Testis (tissue), 3 donors: ENCODE data around the gene DRC3. TPM values are rescaled to one million over a fixed set of nuclear protein-coding genes. Genes with fewer than 3 reads are reported as not detected.

Experiments used
- DNase-seq: peaks from one replicate; pipeline ENCODE4 v3.0.0-alpha.2; 2019
- H3K27ac ChIP-seq, 2 donors: fragments of 200-600 bp; sonication (generic); one replicate each; pipeline ENCODE4 v1.5.1; 2019
- H3K27me3 ChIP-seq: fragments of 200-600 bp; sonication (generic); one replicate; pipeline ENCODE4 v1.5.1; 2019
- H3K36me3 ChIP-seq: fragments of 200-600 bp; sonication (generic); one replicate; pipeline ENCODE4 v1.5.1; 2017; ENCODE audit warnings: low read depth; ENCODE audit errors: missing control alignments
- H3K4me1 ChIP-seq: fragments of 200-600 bp; sonication (generic); one replicate; pipeline ENCODE4 v1.5.1; 2019
- H3K4me3 ChIP-seq, 2 donors: fragments of 200-600 bp; sonication (generic); one replicate each; pipeline ENCODE4 v1.5.1; 2017 to 2019
- H3K9me3 ChIP-seq: fragments of 200-600 bp; sonication (generic); one replicate; pipeline ENCODE4 v1.5.1; 2017
- POLR2A ChIP-seq: fragments of 450-650 bp; IDR thresholded peaks from one replicate; pipeline ENCODE4 v1.6.1; 2017; ENCODE audit warnings: antibody characterized with exemption, mild to moderate bottlenecking, moderate library complexity
- WGBS, 2 donors: methylation state at CpG; one replicate each; pipeline ENCODE4 v1.1.5; 2018; 5-methylcytosine and 5-hydroxymethylcytosine counted together
- intact Hi-C: fragments of 100-400 bp; cut with DNase I; formaldehyde crosslinking; loops from one replicate; pipeline ENCODE4 v1.15.1; 2023; ENCODE audit warnings: low total_unique reads
- polyA plus RNA-seq: library from polyadenylated mRNA; stranded (reverse); fragments of 350-450 nt; fragmentation: Illumina TruSeq; extraction: RNeasy Lipid Tissue Mini Kit (QIAGEN cat#74804); gene quantifications from one replicate; pipeline ENCODE4 v1.2.3, GENCODE V29; 2014; ENCODE audit warnings: low read depth, low replicate concordance; ENCODE audit not compliant: insufficient read depth
- total RNA-seq, 2 donors: library from RNA; depleted of rRNA; stranded (reverse); fragments of >200 nt; gene quantifications; one replicate each; pipeline ENCODE4 v1.2.3, GENCODE V29; 2016
- TF ChIP-seq, protein P1 (sequence below), 3 experiments: fragments of 450-650 bp in 2 of 3; fragments of 200-600 bp in 1 of 3; sonication (generic) in 1 of 3; IDR thresholded peaks; one replicate each; pipeline ENCODE4 v1.5.1; 2016 to 2019; ENCODE audit warnings: antibody characterized with exemption in 3 of 3, mild to moderate bottlenecking in 2 of 3, moderate library complexity in 1 of 3

DRC3 gene
- total and polyA plus RNA-seq, 3 donors from 2014 or later, result 21.6 to 57.4 (median 22.1) TPM

GRCh38 chr17:17957584-17957916 is 15.1 kb upstream of the DRC3 start:
- no peak for DNase-seq
- TF ChIP-seq, protein P1, sequence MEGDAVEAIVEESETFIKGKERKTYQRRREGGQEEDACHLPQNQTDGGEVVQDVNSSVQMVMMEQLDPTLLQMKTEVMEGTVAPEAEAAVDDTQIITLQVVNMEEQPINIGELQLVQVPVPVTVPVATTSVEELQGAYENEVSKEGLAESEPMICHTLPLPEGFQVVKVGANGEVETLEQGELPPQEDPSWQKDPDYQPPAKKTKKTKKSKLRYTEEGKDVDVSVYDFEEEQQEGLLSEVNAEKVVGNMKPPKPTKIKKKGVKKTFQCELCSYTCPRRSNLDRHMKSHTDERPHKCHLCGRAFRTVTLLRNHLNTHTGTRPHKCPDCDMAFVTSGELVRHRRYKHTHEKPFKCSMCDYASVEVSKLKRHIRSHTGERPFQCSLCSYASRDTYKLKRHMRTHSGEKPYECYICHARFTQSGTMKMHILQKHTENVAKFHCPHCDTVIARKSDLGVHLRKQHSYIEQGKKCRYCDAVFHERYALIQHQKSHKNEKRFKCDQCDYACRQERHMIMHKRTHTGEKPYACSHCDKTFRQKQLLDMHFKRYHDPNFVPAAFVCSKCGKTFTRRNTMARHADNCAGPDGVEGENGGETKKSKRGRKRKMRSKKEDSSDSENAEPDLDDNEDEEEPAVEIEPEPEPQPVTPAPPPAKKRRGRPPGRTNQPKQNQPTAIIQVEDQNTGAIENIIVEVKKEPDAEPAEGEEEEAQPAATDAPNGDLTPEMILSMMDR (IDR thresholded peaks at IDR 0.05), result no peak
- TF ChIP-seq POLR2A, result no peak
- Histone ChIP-seq H3K27me3 (no peaks in the 10 kb centered on the region), H3K27ac (peak overlapping the region in 1 of 2 donors; percentile 26), H3K4me3 (no peak overlapping the region), H3K36me3 (no peaks in the 10 kb centered on the region), H3K9me3 (no peaks in the 10 kb centered on the region), H3K4me1 (peaks cover 26% of the 10 kb centered on the region)
- intact Hi-C loops, result no loop called here
- 89 to 91% methylated on average over 7 of the region's 7 CpGs for WGBS, 2 donors

DNA sequence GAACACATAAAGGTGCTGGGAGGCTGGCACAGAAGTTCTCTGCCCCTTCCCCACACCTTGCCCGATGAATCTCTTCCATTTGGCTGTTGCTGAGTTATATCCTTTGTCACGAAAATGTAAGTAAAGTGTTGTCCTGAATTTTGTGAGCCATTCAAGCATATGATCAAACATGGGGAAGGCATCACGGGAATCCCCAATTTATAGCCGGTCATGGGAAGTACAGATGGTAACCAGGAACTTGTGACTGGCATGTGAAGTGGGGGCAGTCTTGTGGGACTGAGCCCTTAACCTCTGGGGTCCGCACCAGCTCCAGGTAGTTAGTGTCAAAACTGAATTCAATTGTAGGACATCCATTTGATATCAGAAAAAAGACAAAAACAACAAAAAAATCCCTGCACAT is 13.7 kb upstream of the DRC3 start:
- peaks cover 32% of the 10 kb centered on the region for H3K4me1 ChIP-seq
- WGBS, 2 donors, result 84 to 92% methylated on average over 5 of the region's 5 CpGs
- intact Hi-C loops, result no loop called here

GRCh38 chr17:17959520-17960361 is 12.9 kb upstream of the DRC3 start:
- Histone ChIP-seq H3K27me3 (no peaks in the 10 kb centered on the region), H3K36me3 (no peaks in the 10 kb centered on the region), H3K4me3 (no peak overlapping the region), H3K27ac (peak overlapping the region; percentile 2 to 39), H3K9me3 (no peaks in the 10 kb centered on the region), H3K4me1 (peaks cover 32% of the 10 kb centered on the region)
- 37 to 55% methylated on average over 7 of the region's 7 CpGs for WGBS, 2 donors
- no peak for TF ChIP-seq POLR2A
- TF ChIP-seq, protein P1 (IDR thresholded peaks at IDR 0.05), result no peak
- intact Hi-C loops, result no loop called here
- DNase-seq, result no peak

More for the DNA sequence above, 13.7 kb upstream of the DRC3 start:
- Histone ChIP-seq H3K27me3 (no peaks in the 10 kb centered on the region), H3K36me3 (no peaks in the 10 kb centered on the region), H3K9me3 (no peaks in the 10 kb centered on the region), H3K4me3 (no peak overlapping the region), H3K27ac (peak overlapping the region; percentile 2 to 39)
- no peak for DNase-seq
- no peak for TF ChIP-seq POLR2A
- TF ChIP-seq, protein P1 (IDR thresholded peaks at IDR 0.05), result no peak

DNA sequence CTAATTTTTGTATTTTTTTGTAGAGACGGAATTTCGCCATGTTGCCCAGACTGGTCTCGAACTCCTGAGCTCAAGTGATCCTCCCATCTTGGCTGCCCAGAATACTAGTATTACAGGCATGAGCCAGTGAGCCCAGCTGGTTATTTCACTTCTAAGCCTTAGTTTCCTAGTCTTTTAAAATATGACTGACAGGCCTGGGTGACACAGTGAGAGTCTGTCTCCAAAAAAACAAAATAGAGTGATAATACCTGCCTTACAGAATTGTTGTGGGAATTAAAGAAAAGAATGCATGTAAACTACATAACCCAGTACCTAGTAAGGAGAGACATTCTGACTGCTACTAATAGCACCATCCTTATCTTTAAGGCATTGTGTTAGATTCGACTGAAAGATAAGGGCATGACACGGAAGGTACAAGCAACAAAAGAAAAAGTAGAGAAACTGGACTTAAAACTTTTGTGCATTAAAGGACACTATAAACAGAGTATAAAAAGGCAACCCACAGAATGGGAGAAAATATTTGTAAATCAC is 12.1 kb upstream of the DRC3 start:
- H3K4me3 ChIP-seq, result no peak overlapping the region
- no peaks in the 10 kb centered on the region for H3K9me3 ChIP-seq
- H3K4me1 ChIP-seq, result peaks cover 36% of the 10 kb centered on the region
- H3K27me3 ChIP-seq, result no peaks in the 10 kb centered on the region
- intact Hi-C loops, result no loop called here
- no peak overlapping the region for H3K27ac ChIP-seq
- TF ChIP-seq, protein P1 (IDR thresholded peaks at IDR 0.05), result no peak
- TF ChIP-seq POLR2A, result no peak
- no peaks in the 10 kb centered on the region for H3K36me3 ChIP-seq
- 82 to 88% methylated on average over 5 of the region's 5 CpGs for WGBS, 2 donors
- DNase-seq, result no peak

- no peak for TF ChIP-seq POLR2A
- TF ChIP-seq, protein P1 (IDR thresholded peaks at IDR 0.05), result no peak
- Histone ChIP-seq H3K4me3 (no peak overlapping the region), H3K9me3 (no peaks in the 10 kb centered on the region), H3K27ac (no peak overlapping the region), H3K4me1 (peaks cover 43% of the 10 kb centered on the region), H3K27me3 (no peaks in the 10 kb centered on the region), H3K36me3 (no peaks in the 10 kb centered on the region)
- no peak for DNase-seq
- intact Hi-C loops, result no loop called here
- 57 to 64% methylated on average over 4 of the region's 4 CpGs for WGBS, 2 donors
Observed at GRCh38 chr17:17963066-17963465, 9.6 kb upstream of the DRC3 start.
